GM19023 (cell line): Measurements from ENCODE around the gene LIN37.
"Not testable (repeated sequence)": the region's sequence is repeated elsewhere in the genome, so short reads cannot be mapped to it uniquely, and the experiment has no call there.

ENCODE experiments used
- ATAC-seq: cut with Tn5 transposase; IDR thresholded peaks from one replicate; pipeline ENCODE4 v1.9.1; 2021; ENCODE audit warnings: mild to moderate bottlenecking, moderate library complexity; ENCODE audit not compliant: unreplicated experiment

The LIN37 gene

DNA sequence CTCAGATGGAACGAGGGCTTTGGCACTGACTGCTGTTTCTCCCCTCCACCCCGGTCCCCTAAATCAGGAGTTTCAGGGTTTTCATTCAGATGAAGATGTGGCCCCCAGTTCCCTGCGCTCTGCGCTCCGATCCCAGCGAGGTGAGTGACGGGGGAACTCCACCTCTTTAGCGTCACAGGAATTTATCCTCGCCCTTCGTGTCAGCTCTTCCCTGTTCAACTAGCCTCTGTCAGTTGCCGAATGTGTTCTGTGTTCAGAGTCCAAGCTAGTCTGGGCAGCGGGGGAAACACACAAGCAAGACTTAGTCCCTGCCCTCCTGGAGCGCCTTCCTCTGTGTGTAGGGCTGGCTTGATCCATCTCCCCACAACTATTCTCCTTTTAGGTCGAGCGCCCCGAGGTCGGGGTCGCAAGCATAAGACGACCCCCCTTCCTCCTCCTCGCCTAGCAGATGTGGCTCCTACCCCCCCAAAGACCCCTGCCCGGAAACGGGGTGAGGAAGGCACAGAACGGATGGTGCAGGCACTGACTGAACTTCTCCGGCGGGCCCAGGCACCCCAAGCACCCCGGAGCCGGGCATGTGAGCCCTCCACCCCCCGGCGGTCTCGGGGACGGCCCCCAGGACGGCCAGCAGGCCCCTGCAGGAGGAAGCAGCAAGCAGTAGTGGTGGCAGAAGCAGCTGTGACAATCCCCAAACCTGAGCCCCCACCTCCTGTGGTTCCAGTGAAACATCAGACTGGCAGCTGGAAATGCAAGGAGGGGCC lies 28.8 kb upstream of the LIN37 start:
- no peak for ATAC-seq

DNA sequence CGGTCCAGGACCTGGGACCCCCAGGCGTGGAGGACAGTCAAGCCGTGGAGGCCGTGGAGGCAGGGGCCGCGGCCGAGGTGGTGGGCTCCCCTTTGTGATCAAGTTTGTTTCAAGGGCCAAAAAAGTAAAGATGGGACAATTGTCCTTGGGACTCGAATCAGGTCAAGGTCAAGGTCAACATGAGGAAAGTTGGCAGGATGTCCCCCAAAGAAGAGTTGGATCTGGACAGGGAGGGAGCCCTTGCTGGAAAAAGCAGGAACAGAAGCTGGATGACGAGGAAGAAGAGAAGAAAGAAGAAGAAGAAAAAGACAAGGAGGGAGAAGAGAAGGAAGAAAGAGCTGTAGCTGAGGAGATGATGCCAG lies 28.2 kb upstream of the LIN37 start:
- ATAC-seq = no peak

DNA sequence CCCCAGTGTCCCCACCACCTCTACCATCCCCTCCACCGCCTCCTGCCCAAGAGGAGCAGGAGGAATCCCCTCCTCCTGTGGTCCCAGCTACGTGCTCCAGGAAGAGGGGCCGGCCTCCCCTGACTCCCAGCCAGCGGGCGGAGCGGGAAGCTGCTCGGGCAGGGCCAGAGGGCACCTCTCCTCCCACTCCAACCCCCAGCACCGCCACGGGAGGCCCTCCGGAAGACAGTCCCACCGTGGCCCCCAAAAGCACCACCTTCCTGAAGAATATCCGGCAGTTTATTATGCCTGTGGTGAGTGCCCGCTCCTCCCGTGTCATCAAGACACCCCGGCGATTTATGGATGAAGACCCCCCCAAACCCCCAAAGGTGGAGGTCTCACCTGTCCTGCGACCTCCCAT lies 27.7 kb upstream of the LIN37 start:
- no peak for ATAC-seq

DNA sequence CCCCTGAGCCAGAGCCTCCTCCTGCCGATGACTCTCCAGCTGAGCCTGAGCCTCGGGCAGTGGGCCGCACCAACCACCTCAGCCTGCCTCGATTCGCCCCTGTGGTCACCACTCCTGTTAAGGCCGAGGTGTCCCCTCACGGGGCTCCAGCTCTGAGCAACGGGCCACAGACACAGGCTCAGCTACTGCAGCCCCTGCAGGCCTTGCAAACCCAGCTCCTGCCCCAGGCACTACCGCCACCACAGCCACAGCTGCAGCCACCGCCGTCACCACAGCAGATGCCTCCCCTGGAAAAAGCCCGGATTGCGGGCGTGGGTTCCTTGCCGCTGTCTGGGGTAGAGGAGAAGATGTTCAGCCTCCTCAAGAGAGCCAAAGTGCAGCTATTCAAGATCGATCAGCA lies 27.0 kb upstream of the LIN37 start:
- ATAC-seq = no peak

DNA sequence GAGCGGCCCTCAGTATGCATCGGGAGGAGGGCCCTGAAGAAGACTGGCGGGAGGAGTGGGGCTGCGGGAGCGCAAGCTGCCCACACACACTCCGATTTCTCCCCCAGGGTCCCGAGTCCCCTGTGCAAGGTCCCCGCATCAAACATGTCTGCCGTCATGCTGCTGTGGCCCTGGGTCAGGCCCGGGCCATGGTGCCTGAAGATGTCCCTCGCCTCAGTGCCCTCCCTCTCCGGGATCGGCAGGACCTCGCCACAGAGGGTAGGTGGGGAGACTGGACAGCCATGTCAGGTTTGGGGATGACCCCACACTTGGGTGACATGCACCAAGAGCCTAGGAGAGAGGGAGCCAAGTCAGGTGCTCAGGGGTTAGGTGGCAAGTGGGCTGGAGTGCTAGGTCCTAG lies 25.9 kb upstream of the LIN37 start:
- ATAC-seq = no peak

DNA sequence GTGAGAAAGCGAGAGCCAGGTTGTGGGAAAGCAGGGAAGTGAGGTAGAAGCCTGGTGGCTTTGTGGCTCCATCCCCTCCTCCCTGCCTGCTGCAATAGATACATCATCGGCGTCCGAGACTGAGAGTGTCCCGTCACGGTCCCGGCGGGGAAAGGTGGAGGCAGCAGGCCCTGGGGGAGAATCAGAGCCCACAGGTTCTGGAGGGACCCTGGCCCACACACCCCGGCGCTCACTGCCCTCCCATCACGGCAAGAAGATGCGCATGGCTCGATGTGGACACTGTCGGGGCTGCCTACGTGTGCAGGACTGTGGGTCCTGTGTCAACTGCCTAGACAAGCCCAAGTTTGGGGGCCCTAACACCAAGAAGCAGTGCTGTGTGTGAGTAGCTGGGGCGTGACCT lies 25.5 kb upstream of the LIN37 start:
- no peak for ATAC-seq

DNA sequence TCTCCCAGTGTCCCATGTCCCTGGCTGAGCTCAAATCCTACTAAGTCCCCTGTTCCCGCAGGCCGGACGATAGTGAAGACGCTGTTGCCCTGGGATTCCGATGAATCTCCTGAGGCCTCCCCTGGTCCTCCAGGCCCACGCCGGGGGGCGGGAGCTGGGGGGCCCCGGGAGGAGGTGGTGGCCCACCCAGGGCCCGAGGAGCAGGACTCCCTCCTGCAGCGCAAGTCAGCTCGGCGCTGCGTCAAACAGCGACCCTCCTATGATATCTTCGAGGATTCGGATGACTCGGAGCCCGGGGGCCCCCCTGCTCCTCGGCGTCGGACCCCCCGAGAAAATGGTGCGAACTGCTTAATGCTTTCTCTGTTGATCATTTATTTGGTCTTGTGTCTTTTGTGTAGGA lies 24.7 kb upstream of the LIN37 start:
- no peak for ATAC-seq

DNA sequence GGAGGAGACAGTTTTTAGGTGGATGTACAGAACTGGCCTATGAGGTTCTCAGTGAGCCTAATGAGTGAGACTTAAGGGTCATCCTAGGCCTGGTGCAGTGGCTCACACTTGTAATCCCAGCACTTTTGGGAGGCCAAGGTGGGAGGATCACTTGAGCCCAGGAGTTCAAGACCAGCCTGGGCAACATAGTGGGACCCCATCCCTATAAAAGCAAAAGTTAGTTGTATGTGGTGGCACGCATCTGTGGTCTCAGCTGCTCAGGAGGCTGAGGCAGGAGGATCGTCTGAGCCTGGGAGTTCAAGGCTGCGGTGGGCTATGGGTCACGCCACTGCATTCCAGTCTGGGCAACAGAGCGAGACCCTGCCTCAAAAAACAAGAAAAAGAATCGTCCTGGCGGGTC lies 24.2 kb upstream of the LIN37 start:
- not testable (repeated sequence) for ATAC-seq

DNA sequence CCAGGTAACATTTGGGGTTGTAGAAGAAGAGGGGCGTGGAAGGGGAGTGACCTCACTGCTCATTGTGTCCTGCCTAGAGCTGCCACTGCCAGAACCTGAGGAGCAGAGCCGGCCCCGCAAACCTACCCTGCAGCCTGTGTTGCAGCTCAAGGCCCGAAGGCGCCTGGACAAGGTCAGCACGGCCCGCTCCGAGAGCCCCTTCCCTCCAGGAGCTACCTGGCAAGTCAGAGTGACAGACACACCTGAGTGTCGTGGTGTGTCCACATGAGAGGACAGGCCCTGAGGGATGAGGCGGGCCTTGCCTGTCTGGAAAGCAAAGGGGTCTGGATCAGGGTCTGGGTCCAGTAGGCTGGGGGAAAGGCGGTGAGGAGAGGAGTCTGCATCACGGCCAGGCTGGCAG lies 23.8 kb upstream of the LIN37 start:
- ATAC-seq = no peak

DNA sequence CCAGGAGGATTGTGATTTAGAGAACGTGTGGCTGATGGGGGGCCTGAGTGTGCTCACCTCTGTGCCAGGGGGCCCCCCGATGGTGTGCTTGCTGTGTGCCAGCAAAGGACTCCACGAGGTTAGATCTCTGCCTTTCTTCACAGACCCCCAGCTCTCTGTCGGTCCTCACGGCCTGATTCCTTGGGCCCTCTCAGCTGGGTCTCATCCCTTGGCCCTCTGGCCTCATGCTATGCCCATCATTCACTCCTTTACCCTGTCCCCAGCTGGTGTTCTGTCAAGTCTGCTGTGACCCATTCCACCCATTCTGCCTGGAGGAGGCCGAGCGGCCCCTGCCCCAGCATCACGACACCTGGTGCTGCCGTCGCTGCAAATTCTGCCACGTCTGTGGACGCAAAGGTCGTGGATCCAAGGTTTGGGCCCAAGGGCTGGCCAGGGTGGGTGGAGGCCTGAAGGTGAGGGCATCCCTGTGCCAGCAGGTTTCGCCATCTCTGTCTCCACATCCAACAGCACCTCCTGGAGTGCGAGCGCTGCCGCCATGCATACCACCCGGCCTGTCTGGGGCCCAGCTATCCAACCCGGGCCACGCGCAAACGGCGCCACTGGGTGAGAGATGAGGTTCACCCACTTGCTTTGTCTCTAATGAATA lies 23.0 kb upstream of the LIN37 start:
- ATAC-seq = no peak

DNA sequence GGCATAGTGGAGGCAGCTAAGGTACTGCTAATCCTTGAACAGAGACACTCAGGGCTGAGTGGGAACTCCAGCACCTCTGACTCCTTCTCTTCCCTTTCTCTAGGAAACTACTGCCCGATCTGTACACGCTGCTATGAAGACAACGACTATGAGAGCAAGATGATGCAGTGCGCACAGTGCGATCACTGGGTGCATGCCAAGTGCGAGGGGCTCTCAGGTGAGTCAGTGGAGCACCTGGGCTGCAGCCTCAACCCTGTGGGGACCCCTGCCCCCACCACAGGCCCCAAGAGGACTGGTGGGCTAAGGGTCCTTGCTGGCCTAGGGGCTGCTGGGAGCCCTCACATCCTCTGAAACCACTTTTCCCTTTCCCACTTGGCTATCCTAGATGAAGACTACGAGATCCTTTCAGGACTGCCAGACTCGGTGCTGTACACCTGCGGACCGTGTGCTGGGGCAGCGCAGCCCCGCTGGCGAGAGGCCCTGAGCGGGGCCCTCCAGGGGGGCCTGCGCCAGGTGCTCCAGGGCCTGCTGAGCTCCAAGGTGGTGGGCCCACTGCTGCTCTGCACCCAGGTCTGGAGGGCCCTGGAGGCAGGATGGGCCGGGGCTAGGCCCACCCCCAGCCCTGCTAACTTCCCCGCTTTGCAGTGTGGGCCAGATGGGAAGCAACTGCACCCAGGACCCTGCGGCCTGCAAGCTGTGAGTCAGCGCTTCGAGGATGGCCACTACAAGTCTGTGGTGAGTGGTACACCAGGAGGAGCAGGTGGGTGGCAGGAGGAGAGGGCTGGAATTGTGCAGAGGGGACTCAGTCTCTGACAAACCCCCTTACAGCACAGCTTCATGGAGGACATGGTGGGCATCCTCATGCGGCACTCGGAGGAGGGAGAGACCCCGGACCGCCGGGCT lies 21.1 kb upstream of the LIN37 start:
- ATAC-seq = no peak

DNA sequence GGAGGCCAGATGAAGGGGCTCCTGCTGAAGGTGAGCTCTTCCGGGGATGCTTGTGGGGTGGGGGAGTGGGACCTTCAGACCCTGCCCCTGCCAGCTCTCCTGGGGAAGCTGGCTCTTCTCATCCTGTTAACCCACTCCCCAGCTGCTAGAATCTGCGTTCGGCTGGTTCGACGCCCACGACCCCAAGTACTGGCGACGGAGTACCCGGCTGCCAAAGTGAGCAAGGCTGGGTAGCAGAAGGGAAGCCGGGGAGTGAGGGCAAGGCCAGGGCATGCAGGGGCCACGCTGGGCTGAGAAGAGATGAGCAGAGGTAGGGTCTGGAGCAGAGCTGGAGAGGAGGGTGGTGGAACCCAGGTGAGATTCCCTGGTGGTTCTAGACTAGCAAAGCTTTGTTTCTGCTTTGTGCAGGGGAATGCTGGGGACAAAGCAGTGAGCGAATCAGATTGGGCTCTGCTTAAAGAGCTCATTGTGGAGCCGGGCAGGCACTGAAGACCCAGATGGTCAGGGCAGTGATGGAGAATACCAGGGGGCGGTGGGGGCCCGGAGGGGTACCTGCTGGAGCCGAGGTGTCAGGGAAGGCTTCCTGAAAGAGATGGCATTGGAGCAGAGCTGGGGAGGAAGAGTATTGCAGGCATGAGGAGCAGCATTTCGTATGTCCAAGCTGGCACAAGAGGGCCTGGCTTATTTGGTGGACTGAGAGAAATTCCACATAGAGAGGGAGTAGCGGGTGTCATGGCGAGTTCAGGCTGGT lies 20.2 kb upstream of the LIN37 start:
- ATAC-seq = no peak

DNA sequence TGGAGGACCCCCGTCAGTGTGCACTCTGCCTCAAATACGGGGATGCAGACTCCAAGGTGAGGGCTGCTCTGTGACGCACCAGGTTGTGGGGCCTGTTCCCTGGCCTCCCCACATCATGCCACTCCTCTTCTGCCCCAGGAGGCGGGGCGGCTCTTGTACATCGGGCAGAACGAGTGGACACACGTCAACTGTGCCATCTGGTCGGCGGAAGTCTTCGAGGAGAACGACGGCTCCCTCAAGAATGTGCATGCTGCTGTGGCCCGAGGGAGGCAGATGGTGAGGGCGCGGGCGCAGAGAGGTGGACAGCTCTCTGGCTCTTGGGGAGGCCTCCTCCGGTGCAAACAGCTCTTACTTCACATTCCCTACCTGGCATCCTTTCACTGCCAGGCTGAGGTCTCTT lies 19.4 kb upstream of the LIN37 start:
- no peak for ATAC-seq

DNA sequence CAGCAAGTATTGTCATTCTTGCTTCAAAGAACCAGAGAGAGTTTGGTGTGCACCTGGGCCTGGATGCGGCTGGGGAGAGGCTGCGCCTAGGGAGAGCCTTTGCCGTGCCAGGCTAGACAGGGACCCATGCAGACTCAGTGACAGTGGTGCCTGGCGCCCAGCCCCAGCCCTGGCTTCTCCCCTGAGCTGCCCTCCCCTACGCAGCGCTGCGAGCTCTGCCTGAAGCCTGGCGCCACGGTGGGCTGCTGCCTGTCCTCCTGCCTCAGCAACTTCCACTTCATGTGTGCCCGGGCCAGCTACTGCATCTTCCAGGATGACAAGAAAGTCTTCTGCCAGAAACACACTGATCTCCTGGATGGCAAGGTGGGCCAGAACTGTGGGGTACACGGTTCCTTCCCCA lies 18.6 kb upstream of the LIN37 start:
- no peak for ATAC-seq

DNA sequence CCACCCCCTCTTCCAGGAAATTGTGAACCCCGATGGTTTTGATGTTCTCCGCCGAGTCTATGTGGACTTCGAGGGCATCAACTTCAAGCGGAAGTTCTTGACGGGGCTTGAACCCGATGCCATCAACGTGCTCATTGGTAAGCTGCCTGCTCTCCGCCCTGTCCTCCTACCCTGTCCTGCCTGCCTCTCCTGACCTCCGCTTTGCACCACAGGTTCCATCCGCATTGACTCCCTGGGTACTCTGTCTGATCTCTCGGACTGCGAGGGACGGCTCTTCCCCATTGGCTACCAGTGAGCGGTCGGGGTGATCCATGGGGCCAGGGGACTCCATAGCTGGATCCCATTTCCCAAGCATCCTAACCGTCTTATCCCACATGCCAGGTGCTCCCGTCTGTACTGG lies 18.1 kb upstream of the LIN37 start:
- no peak for ATAC-seq

DNA sequence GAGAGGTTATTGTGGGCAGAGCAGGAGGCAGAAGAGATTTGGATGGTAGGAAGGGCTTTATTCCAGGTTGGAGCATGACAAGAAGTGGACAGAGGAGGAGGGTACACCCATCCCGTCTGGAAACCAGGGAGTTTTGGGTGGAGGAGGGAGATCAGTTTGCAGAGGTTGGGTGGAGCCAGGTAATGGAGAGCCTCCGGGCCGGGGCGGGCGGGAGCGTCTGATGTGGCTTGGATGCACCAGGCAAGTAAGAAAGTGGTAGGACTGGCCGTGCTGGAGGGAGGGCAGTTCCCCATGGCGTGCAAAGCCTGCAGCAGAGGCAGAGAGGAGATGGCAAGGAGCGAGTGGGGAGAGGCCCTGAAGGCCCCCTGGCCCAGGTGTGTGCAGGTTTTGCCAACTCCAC lies 17.0 kb upstream of the LIN37 start:
- ATAC-seq = no peak

DNA sequence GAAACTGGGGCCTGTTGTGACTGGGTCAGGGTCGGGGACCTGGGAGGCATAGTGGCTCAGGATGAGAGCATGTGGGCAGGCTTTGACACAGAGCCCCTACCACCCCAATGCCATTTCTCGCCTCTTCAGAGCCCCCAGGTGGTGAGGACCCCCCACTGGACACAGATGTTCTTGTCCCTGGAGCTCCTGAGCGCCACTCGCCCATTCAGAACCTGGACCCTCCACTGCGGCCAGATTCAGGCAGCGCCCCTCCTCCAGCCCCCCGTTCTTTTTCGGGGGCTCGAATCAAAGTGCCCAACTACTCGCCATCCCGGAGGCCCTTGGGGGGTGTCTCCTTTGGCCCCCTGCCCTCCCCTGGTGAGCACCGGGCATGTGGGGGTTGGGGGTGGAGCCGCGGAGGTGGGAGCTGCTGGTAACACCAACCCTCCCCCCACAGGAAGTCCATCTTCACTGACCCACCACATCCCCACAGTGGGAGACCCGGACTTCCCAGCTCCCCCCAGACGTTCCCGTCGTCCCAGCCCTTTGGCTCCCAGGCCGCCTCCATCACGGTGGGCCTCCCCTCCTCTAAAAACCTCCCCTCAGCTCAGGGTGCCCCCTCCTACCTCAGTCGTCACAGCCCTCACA lies 16.5 kb upstream of the LIN37 start:
- no peak for ATAC-seq

DNA sequence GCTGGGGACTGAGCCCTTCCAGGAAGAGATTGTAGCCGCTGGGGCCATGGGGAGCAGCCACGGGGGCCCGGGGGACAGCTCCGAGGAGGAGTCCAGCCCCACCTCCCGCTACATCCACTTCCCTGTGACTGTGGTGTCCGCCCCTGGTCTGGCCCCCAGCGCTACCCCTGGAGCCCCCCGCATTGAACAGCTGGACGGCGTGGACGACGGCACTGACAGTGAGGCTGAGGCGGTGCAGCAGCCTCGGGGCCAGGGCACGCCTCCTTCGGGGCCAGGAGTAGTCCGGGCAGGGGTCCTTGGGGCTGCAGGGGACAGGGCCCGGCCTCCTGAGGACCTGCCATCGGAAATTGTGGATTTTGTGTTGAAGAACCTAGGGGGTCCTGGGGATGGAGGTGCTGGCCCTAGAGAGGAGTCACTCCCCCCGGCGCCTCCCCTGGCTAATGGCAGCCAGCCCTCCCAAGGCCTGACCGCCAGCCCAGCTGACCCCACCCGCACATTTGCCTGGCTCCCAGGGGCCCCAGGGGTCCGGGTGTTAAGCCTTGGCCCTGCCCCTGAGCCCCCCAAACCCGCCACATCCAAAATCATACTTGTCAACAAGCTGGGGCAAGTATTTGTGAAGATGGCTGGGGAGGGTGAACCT lies 15.7 kb upstream of the LIN37 start:
- no peak for ATAC-seq

DNA sequence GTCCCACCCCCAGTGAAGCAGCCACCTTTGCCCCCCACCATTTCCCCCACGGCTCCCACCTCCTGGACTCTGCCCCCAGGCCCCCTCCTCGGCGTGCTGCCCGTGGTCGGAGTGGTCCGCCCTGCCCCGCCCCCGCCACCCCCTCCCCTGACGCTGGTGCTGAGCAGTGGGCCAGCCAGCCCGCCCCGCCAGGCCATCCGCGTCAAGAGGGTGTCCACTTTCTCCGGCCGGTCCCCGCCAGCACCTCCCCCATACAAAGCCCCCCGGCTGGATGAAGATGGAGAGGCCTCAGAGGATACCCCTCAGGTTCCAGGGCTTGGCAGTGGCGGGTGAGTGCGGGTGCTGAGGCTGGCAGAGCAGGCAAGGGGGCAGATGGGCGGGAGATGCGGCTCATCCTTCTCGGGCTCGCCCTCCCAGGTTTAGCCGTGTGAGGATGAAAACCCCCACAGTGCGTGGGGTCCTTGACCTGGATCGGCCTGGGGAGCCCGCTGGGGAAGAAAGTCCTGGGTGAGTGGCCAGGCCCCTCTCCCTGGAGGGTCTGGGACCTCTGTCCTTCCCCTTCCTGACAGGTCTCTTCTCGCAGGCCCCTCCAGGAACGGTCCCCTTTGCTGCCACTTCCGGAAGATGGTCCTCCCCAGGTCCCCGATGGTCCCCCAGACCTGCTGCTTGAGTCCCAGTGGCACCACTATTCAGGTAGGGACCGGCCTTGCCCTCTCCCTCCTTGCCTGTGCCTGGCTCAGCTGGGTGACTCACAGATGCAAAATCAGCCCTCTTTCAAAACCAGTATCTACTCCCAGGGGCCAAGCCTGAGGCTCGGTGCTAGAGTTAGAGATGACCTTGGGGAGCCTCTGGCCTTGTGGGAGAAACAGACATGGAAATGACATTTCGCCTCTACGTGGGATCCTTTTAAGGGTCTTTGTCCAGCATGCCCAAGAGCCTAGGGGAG lies 14.9 kb upstream of the LIN37 start:
- ATAC-seq = no peak
